ENCODE measurements around the gene MAMLD1.
A peak's percentile ranks its signal among the peaks of the same experiment; 100 is the strongest.

MAMLD1 gene

GRCh38 chrX:150361070-150361776, 1.9 kb upstream of the MAMLD1 start:
- H3K4me3 ChIP-seq (ENCODE audit: control insufficient read depth, low read depth, low read length): peak overlapping the region; percentile 57
- no peak for TF ChIP-seq CTCF (conservative IDR thresholded peaks at IDR 0.05; ENCODE audit: control insufficient read depth, insufficient read depth, low read depth, low read length)
- DNase-seq (ENCODE audit: low read depth): no peak

- peak overlapping the region; percentile 57 for H3K4me3 ChIP-seq (ENCODE audit: control insufficient read depth, low read depth, low read length)
- no peak for DNase-seq (ENCODE audit: low read depth)
- TF ChIP-seq CTCF (conservative IDR thresholded peaks at IDR 0.05; ENCODE audit: control insufficient read depth, insufficient read depth, low read depth, low read length): no peak
These were observed 1.3 kb upstream of the MAMLD1 start for GRCh38 chrX:150361777-150362351.

- peak overlapping the region; percentile 57 for H3K4me3 ChIP-seq (ENCODE audit: control insufficient read depth, low read depth, low read length)
- peak; percentile 37 for DNase-seq (ENCODE audit: low read depth)
- no peak for TF ChIP-seq CTCF (conservative IDR thresholded peaks at IDR 0.05; ENCODE audit: control insufficient read depth, insufficient read depth, low read depth, low read length)
These were observed 637 bp downstream of the MAMLD1 start for GRCh38 chrX:150363561-150364346.

GRCh38 chrX:150364347-150365050, 1.4 kb downstream of the MAMLD1 start:
- peak overlapping the region; percentile 57 for H3K4me3 ChIP-seq (ENCODE audit: control insufficient read depth, low read depth, low read length)
- no peak for TF ChIP-seq CTCF (conservative IDR thresholded peaks at IDR 0.05; ENCODE audit: control insufficient read depth, insufficient read depth, low read depth, low read length)
- no peak for DNase-seq (ENCODE audit: low read depth)

GRCh38 chrX:150365051-150365989, 2.2 kb downstream of the MAMLD1 start:
- peak; percentile 48 for DNase-seq (ENCODE audit: low read depth)
- peak overlapping the region; percentile 54 for H3K4me3 ChIP-seq (ENCODE audit: control insufficient read depth, low read depth, low read length)
- no peak for TF ChIP-seq CTCF (conservative IDR thresholded peaks at IDR 0.05; ENCODE audit: control insufficient read depth, insufficient read depth, low read depth, low read length)

All from fibroblast of mammary gland (primary cell).